HEK293T (cell line): ENCODE results near the gene PPP1CA.

Experiments
- BHLHE40 ChIP-seq: fragments of 450-650 bp; IDR thresholded peaks from 2 replicates; pipeline ENCODE4 v1.6.1; 2016; ENCODE audit warnings: mild to moderate bottlenecking, moderate library complexity, borderline replicate concordance
- HDGF ChIP-seq: fragments of 450-650 bp; IDR thresholded peaks from 2 replicates; pipeline ENCODE4 v1.6.1; 2017; ENCODE audit warnings: antibody characterized with exemption, borderline replicate concordance
- SP1 ChIP-seq: fragments of 450-650 bp; IDR thresholded peaks from 2 replicates; pipeline ENCODE4 v1.6.1; 2017

GRCh38 chr11:67366546-67366945 lies 35.1 kb downstream of the PPP1CA start:
- TF ChIP-seq SP1 (no peak), HDGF (no peak), BHLHE40 (no peak)
